MCF 10A (cell line): ENCODE measurements around the gene FNDC4. TPM values are rescaled to one million over a fixed set of nuclear protein-coding genes. Genes with fewer than 3 reads are reported as not detected.
"Not testable (repeated sequence)": the region's sequence is repeated elsewhere in the genome, so short reads cannot be mapped to it uniquely, and the experiment has no call there.

Experiments
- Bru-seq: library from RNA; stranded (reverse); fragments of 400-500 nt; gene quantifications from one replicate; lab custom pipeline; 2021; lab: Mats Ljungman, UMichigan
- BruChase-seq, 2 experiments: library from RNA; stranded (reverse); fragments of 400-500 nt; gene quantifications; one replicate each; lab custom pipeline; 2021; lab: Mats Ljungman, UMichigan
- BruUV-seq: library from RNA; stranded (reverse); fragments of 400-500 nt; replicated peaks from 2 replicates; lab custom pipeline; 2021; lab: Mats Ljungman, UMichigan
- CTCF ChIA-PET: fragments of 300-600 bp; sonication (Branson Sonifier 250); formaldehyde crosslinking; extraction: SDS; loops from one replicate; lab custom pipeline; 2021; ENCODE audit warnings: antibody characterized with exemption, inconsistent platforms; lab: Yijun Ruan, JAX
- POLR2A ChIA-PET: fragments of 300-600, 350-650 bp; sonication (Branson Sonifier 250); formaldehyde crosslinking; extraction: SDS; loops from one replicate; lab custom pipeline; 2020; ENCODE audit warnings: antibody characterized with exemption, inconsistent platforms; lab: Yijun Ruan, JAX
- DNase-seq: peaks from one replicate; pipeline ENCODE4 v3.0.0-alpha.2; 2018; ENCODE audit not compliant: unreplicated experiment
- H3K27ac Mint-ChIP-seq: one replicate; pipeline ENCODE4 v1.8.0; 2022; ENCODE audit warnings: mild to moderate bottlenecking, low read depth, mixed read lengths; ENCODE audit not compliant: unreplicated experiment
- H3K27me3 Mint-ChIP-seq: one replicate; pipeline ENCODE4 v1.8.0; 2022; ENCODE audit warnings: mixed read lengths; ENCODE audit not compliant: insufficient read depth, unreplicated experiment
- H3K36me3 Mint-ChIP-seq: one replicate; pipeline ENCODE4 v1.8.0; 2022; ENCODE audit warnings: mild to moderate bottlenecking, moderate library complexity, mixed read lengths; ENCODE audit not compliant: insufficient read depth, unreplicated experiment
- H3K4me1 Mint-ChIP-seq: one replicate; pipeline ENCODE4 v1.8.0; 2022; ENCODE audit warnings: mixed read lengths; ENCODE audit not compliant: insufficient read depth, unreplicated experiment
- H3K4me3 Mint-ChIP-seq: one replicate; pipeline ENCODE4 v1.8.0; 2022; ENCODE audit warnings: mild to moderate bottlenecking, moderate library complexity, mixed read lengths; ENCODE audit not compliant: unreplicated experiment
- H3K9me3 Mint-ChIP-seq: one replicate; pipeline ENCODE4 v1.8.0; 2022; ENCODE audit warnings: mixed read lengths; ENCODE audit not compliant: unreplicated experiment
- intact Hi-C: fragments of 100-400 bp; cut with micrococcal nuclease; formaldehyde crosslinking; loops from 2 replicates; pipeline ENCODE4 v1.14.1; 2022
- long read RNA-seq: library from polyadenylated mRNA; stranded (forward); transcript quantifications from one replicate; pipeline ENCODE4 v2.0.0, GENCODE V29; 2022
- total RNA-seq: library from RNA; stranded (reverse); gene quantifications from 2 replicates; pipeline ENCODE4 v1.2.3, GENCODE V29; 2022
- TF ChIP-seq, protein P1 (sequence below): fragments of 200-600 bp; IDR thresholded peaks from one replicate; pipeline ENCODE4 v1.8.0; 2022; ENCODE audit warnings: antibody characterized with exemption, mild to moderate bottlenecking; ENCODE audit not compliant: unreplicated experiment

FNDC4 gene
- 0.79 and 1.1 TPM in 2 replicates for total RNA-seq
- percentile 14 among the genes with signal in this experiment for Bru-seq, nascent RNA
- percentile 35 among the genes with signal in this experiment for BruChase-seq, experiment 1, labeled RNA remaining after a 6-hour chase
- percentile 14 among the genes with signal in this experiment for BruChase-seq, experiment 2, labeled RNA remaining after a 2-hour chase
- long read RNA-seq, partial matches to known transcripts = 0 of 4 reads
- long read RNA-seq, other reads (novel, unspliced or antisense) = 1 of 4 reads

DNA sequence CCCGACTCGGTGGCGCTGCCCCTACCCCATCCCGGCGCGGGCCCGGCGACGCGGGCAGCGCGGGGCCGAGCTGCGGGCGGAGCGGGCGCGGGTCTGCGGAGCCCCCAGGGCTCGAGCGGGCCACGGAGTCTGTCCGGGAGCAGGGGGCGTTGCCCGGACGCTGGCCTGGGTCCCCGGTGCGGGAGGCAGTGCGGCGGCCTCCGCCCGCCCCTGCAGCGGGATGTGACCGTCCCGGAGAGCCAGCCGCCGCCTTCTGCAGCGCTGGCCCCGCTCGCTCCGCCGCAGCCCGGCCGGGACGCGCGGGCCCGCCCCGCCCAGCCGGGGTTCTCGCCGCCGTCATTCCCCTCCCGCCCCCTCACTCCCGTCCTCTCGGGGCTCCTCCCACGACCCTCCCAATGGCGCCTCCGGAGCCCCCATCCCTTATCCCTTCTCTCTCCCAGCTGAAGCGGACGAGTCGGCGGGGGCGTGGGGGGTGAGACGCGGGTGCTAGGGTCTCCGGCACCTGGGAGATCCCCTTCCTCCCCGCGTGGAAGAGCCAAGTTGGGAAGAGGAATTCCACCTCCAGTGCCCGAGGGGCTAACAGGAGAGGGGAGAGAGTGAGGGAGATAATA lies at the start of gene FNDC4:
TSS of gene FNDC4 (minus strand) at position 257 of the 611 bp plus-strand sequence. CDS start 521 bp downstream, outside the sequence.
- H3K4me1 Mint-ChIP-seq = peaks cover 14% of the 10 kb centered on the region
- intact Hi-C loops = no loop called here
- ChIA-PET CTCF (no interaction called here), POLR2A (interaction anchor here (0.6 to 0.7 kb wide), 2 partner anchors 61 to 861 kb away, joined by 3 read pairs; no protein-coding TSS in a partner anchor)
- no peaks in the 10 kb centered on the region for H3K36me3 Mint-ChIP-seq
- TF ChIP-seq, protein P1, sequence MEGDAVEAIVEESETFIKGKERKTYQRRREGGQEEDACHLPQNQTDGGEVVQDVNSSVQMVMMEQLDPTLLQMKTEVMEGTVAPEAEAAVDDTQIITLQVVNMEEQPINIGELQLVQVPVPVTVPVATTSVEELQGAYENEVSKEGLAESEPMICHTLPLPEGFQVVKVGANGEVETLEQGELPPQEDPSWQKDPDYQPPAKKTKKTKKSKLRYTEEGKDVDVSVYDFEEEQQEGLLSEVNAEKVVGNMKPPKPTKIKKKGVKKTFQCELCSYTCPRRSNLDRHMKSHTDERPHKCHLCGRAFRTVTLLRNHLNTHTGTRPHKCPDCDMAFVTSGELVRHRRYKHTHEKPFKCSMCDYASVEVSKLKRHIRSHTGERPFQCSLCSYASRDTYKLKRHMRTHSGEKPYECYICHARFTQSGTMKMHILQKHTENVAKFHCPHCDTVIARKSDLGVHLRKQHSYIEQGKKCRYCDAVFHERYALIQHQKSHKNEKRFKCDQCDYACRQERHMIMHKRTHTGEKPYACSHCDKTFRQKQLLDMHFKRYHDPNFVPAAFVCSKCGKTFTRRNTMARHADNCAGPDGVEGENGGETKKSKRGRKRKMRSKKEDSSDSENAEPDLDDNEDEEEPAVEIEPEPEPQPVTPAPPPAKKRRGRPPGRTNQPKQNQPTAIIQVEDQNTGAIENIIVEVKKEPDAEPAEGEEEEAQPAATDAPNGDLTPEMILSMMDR = no peak
- no TSS peak for BruUV-seq
- peak within 1 kb of the TSS; percentile 37 for H3K27ac Mint-ChIP-seq
- peaks cover 28% of the 10 kb centered on the region for H3K27me3 Mint-ChIP-seq
- H3K9me3 Mint-ChIP-seq = no peaks in the 10 kb centered on the region
- peak within 1 kb of the TSS; percentile 73 for H3K4me3 Mint-ChIP-seq
- DNase-seq = no peak

GRCh38 chr2:27544143-27544821 lies 49.3 kb upstream of the FNDC4 start:
- peaks cover 8% of the 10 kb centered on the region for H3K9me3 Mint-ChIP-seq
- CTCF ChIA-PET = no interaction called here
- H3K4me3 Mint-ChIP-seq = no peak overlapping the region
- H3K36me3 Mint-ChIP-seq = no peaks in the 10 kb centered on the region
- no peaks in the 10 kb centered on the region for H3K4me1 Mint-ChIP-seq
- no TSS peak for BruUV-seq
- TF ChIP-seq, protein P1 = no peak
- no peak overlapping the region for H3K27ac Mint-ChIP-seq
- DNase-seq = no peak
- H3K27me3 Mint-ChIP-seq = no peaks in the 10 kb centered on the region
- intact Hi-C loops = no loop called here
- POLR2A ChIA-PET = no interaction called here

- intact Hi-C loops, BruUV-seq, H3K36me3 Mint-ChIP-seq, DNase-seq, H3K4me3 Mint-ChIP-seq, H3K4me1 Mint-ChIP-seq, H3K27ac Mint-ChIP-seq, CTCF ChIA-PET, H3K9me3 Mint-ChIP-seq, POLR2A ChIA-PET: not testable (repeated sequence)
- peaks cover 21% of the 10 kb centered on the region for H3K27me3 Mint-ChIP-seq
Measured at GRCh38 chr2:27539649-27540048, 44.6 kb upstream of the FNDC4 start.

GRCh38 chr2:27538839-27539450 lies 43.9 kb upstream of the FNDC4 start:
- peaks cover 21% of the 10 kb centered on the region for H3K27me3 Mint-ChIP-seq
- BruUV-seq, H3K4me3 Mint-ChIP-seq, H3K4me1 Mint-ChIP-seq, H3K36me3 Mint-ChIP-seq, H3K9me3 Mint-ChIP-seq, H3K27ac Mint-ChIP-seq, intact Hi-C loops, DNase-seq, POLR2A ChIA-PET: not testable (repeated sequence)
- CTCF ChIA-PET = interaction anchor here (1.2 kb wide), 1 partner anchor 17 kb away, joined by 3 read pairs; no protein-coding TSS in a partner anchor
